Memory B cell (primary cell): Measurements from ENCODE around the gene S100A2.

ENCODE experiments used
- ATAC-seq: fragments of 150-1000 bp; cut with Tn5 transposase; 2 replicates; pipeline ENCODE4 v1.10.0; 2021; ENCODE audit warnings: low read depth, mild to moderate bottlenecking, moderate library complexity
- DNase-seq, 2 donors: peaks; one replicate each; pipeline ENCODE4 v3.0.0; 2022; ENCODE audit warnings: low spot score in 2 of 2
- H3K27ac Mint-ChIP-seq: one replicate; pipeline ENCODE4 v1.8.0; 2022; ENCODE audit warnings: mild to moderate bottlenecking, moderate library complexity, mixed read lengths
- H3K27me3 Mint-ChIP-seq: one replicate; pipeline ENCODE4 v1.8.0; 2022; ENCODE audit warnings: mixed read lengths
- H3K36me3 Mint-ChIP-seq: one replicate; pipeline ENCODE4 v1.8.0; 2022; ENCODE audit warnings: mild to moderate bottlenecking, mixed read lengths
- H3K4me1 Mint-ChIP-seq: one replicate; pipeline ENCODE4 v1.8.0; 2022; ENCODE audit warnings: mixed read lengths
- H3K4me3 Mint-ChIP-seq: one replicate; pipeline ENCODE4 v1.8.0; 2022; ENCODE audit warnings: mild to moderate bottlenecking, moderate library complexity, mixed read lengths
- H3K9me3 Mint-ChIP-seq: one replicate; pipeline ENCODE4 v1.8.0; 2022; ENCODE audit warnings: mixed read lengths

Gene S100A2

GRCh38 chr1:153539395-153540093 lies 26.1 kb downstream of the S100A2 start:
- peaks cover 5% of the 10 kb centered on the region for H3K36me3 Mint-ChIP-seq
- peak overlapping the region; percentile 10 for H3K27ac Mint-ChIP-seq
- no peak overlapping the region for H3K4me3 Mint-ChIP-seq
- H3K9me3 Mint-ChIP-seq = no peaks in the 10 kb centered on the region
- DNase-seq (no peak), ATAC-seq (no peak)
- H3K27me3 Mint-ChIP-seq = no peaks in the 10 kb centered on the region
- peaks cover 54% of the 10 kb centered on the region for H3K4me1 Mint-ChIP-seq

- H3K9me3 Mint-ChIP-seq = no peaks in the 10 kb centered on the region
- H3K27ac Mint-ChIP-seq = no peak overlapping the region
- no peak for DNase-seq
- H3K27me3 Mint-ChIP-seq = no peaks in the 10 kb centered on the region
- peaks cover 3% of the 10 kb centered on the region for H3K36me3 Mint-ChIP-seq
- H3K4me3 Mint-ChIP-seq = no peak overlapping the region
- peaks cover 55% of the 10 kb centered on the region for H3K4me1 Mint-ChIP-seq
- ATAC-seq = no peak
Measured at GRCh38 chr1:153538315-153538821, 27.3 kb downstream of the S100A2 start.

GRCh38 chr1:153537376-153537730 lies 28.3 kb downstream of the S100A2 start:
- no peaks in the 10 kb centered on the region for H3K9me3 Mint-ChIP-seq
- ATAC-seq (no peak), DNase-seq (no peak)
- no peak overlapping the region for H3K27ac Mint-ChIP-seq
- H3K4me3 Mint-ChIP-seq = peak overlapping the region; percentile 47
- peaks cover 4% of the 10 kb centered on the region for H3K36me3 Mint-ChIP-seq
- H3K27me3 Mint-ChIP-seq = no peaks in the 10 kb centered on the region
- H3K4me1 Mint-ChIP-seq = peaks cover 64% of the 10 kb centered on the region

GRCh38 chr1:153536671-153537375 lies 28.8 kb downstream of the S100A2 start:
- Mint-ChIP-seq H3K27me3 (no peaks in the 10 kb centered on the region), H3K36me3 (peaks cover 4% of the 10 kb centered on the region), H3K4me3 (peak overlapping the region; percentile 93), H3K27ac (peak overlapping the region; percentile 95), H3K9me3 (no peaks in the 10 kb centered on the region), H3K4me1 (peaks cover 63% of the 10 kb centered on the region)
- DNase-seq (no peak), ATAC-seq (no peak)

- no peaks in the 10 kb centered on the region for H3K27me3 Mint-ChIP-seq
- peaks cover 56% of the 10 kb centered on the region for H3K4me1 Mint-ChIP-seq
- peaks cover 4% of the 10 kb centered on the region for H3K36me3 Mint-ChIP-seq
- H3K27ac Mint-ChIP-seq = peak overlapping the region; percentile 95
- peak; percentile 68 for ATAC-seq
- H3K4me3 Mint-ChIP-seq = peak overlapping the region; percentile 93
- H3K9me3 Mint-ChIP-seq = no peaks in the 10 kb centered on the region
- DNase-seq = peak; percentile 33 to 58
Measured at GRCh38 chr1:153536012-153536670, 29.5 kb downstream of the S100A2 start.

GRCh38 chr1:153535242-153536011 lies 30.2 kb downstream of the S100A2 start, which contains the start of gene S100A6:
TSS of gene S100A6 (minus strand) at chr1:153535991. CDS start at chr1:153535339, 652 bp downstream.
- Mint-ChIP-seq H3K4me1 (peaks cover 49% of the 10 kb centered on the region), H3K9me3 (no peaks in the 10 kb centered on the region), H3K4me3 (peak within 1 kb of the TSS; percentile 93), H3K27me3 (no peaks in the 10 kb centered on the region), H3K27ac (peak within 1 kb of the TSS; percentile 95), H3K36me3 (peaks cover 4% of the 10 kb centered on the region)
- DNase-seq (peak in 1 of 2 donors; percentile 33), ATAC-seq (peak; percentile 64)

- Mint-ChIP-seq H3K36me3 (peaks cover 4% of the 10 kb centered on the region), H3K4me1 (peaks cover 43% of the 10 kb centered on the region), H3K27me3 (no peaks in the 10 kb centered on the region), H3K4me3 (peak overlapping the region; percentile 93), H3K9me3 (no peaks in the 10 kb centered on the region), H3K27ac (peak overlapping the region; percentile 95)
- DNase-seq (no peak), ATAC-seq (no peak)
Measured at GRCh38 chr1:153534925-153535241, 30.8 kb downstream of the S100A2 start.

GRCh38 chr1:153534226-153534924 lies 31.3 kb downstream of the S100A2 start:
- no peaks in the 10 kb centered on the region for H3K9me3 Mint-ChIP-seq
- no peaks in the 10 kb centered on the region for H3K27me3 Mint-ChIP-seq
- DNase-seq (no peak), ATAC-seq (no peak)
- H3K36me3 Mint-ChIP-seq = peaks cover 4% of the 10 kb centered on the region
- H3K4me3 Mint-ChIP-seq = peak overlapping the region; percentile 93
- peaks cover 38% of the 10 kb centered on the region for H3K4me1 Mint-ChIP-seq
- H3K27ac Mint-ChIP-seq = peak overlapping the region; percentile 95

GRCh38 chr1:153533689-153534201 lies 31.9 kb downstream of the S100A2 start:
- DNase-seq (no peak), ATAC-seq (no peak)
- Mint-ChIP-seq H3K36me3 (peaks cover 4% of the 10 kb centered on the region), H3K27ac (no peak overlapping the region), H3K27me3 (no peaks in the 10 kb centered on the region), H3K9me3 (no peaks in the 10 kb centered on the region), H3K4me1 (peaks cover 38% of the 10 kb centered on the region), H3K4me3 (no peak overlapping the region)

- Mint-ChIP-seq H3K27ac (peak overlapping the region; percentile 18), H3K36me3 (peaks cover 4% of the 10 kb centered on the region), H3K9me3 (no peaks in the 10 kb centered on the region), H3K4me3 (peak overlapping the region; percentile 55), H3K4me1 (peaks cover 38% of the 10 kb centered on the region), H3K27me3 (no peaks in the 10 kb centered on the region)
- DNase-seq (peak; percentile 62 to 66), ATAC-seq (peak; percentile 38)
Measured at GRCh38 chr1:153532769-153533599, 32.7 kb downstream of the S100A2 start.

- H3K9me3 Mint-ChIP-seq = no peaks in the 10 kb centered on the region
- peaks cover 38% of the 10 kb centered on the region for H3K4me1 Mint-ChIP-seq
- no peak for ATAC-seq
- no peak for DNase-seq
- peak overlapping the region; percentile 55 for H3K4me3 Mint-ChIP-seq
- H3K36me3 Mint-ChIP-seq = peaks cover 4% of the 10 kb centered on the region
- peak overlapping the region; percentile 18 for H3K27ac Mint-ChIP-seq
- H3K27me3 Mint-ChIP-seq = no peaks in the 10 kb centered on the region
Measured at GRCh38 chr1:153532181-153532580, 33.5 kb downstream of the S100A2 start.

GRCh38 chr1:153531638-153532037 lies 34.0 kb downstream of the S100A2 start:
- Mint-ChIP-seq H3K36me3 (peaks cover 4% of the 10 kb centered on the region), H3K4me1 (peaks cover 34% of the 10 kb centered on the region), H3K27me3 (no peaks in the 10 kb centered on the region), H3K27ac (no peak overlapping the region), H3K9me3 (no peaks in the 10 kb centered on the region), H3K4me3 (no peak overlapping the region)
- ATAC-seq = no peak
- no peak for DNase-seq
